A549 (cell line): Measurements from ENCODE around the gene REV1.

Experiments used
- CHD4 ChIP-seq: fragments of 200-600 bp; sonication (generic); IDR thresholded peaks from 2 replicates; pipeline ENCODE4 v1.6.1; 2016; ENCODE audit warnings: antibody characterized with exemption, mild to moderate bottlenecking, borderline replicate concordance
- JUN ChIP-seq, 2 experiments: fragments of >200 bp; sonication (Bioruptor Twin); formaldehyde crosslinking; IDR thresholded peaks; 2 replicates in 1 of 2; 3 replicates in 1 of 2; pipeline ENCODE4 v1.6.1; 2016 to 2017
- MYC ChIP-seq: IDR thresholded peaks from 2 replicates; pipeline ENCODE4 v1.6.1; 2012; ENCODE audit warnings: mild to moderate bottlenecking, inconsistent platforms, low read length, improper control_type of control experiment, borderline replicate concordance
- NR3C1 ChIP-seq: fragments of >200 bp; sonication (Bioruptor Twin); formaldehyde crosslinking; IDR thresholded peaks from 3 replicates; pipeline ENCODE4 v1.6.1; 2017
- RAD21 ChIP-seq, 2 experiments: fragments of >200 bp in 1 of 2; sonication (Bioruptor Twin) in 1 of 2; formaldehyde crosslinking in 1 of 2; IDR thresholded peaks in 1 of 2; conservative IDR thresholded peaks in 1 of 2; 2 replicates in 1 of 2; 3 replicates in 1 of 2; pipeline ENCODE4 v1.6.1; 2012 to 2018; ENCODE audit warnings: inconsistent platforms in 1 of 2
- RCOR1 ChIP-seq: fragments of 150-350 bp; IDR thresholded peaks from 2 replicates; pipeline ENCODE4 v1.6.1; 2014; ENCODE audit warnings: antibody characterized with exemption, low read length, low read depth
- SMC3 ChIP-seq: fragments of >200 bp; sonication (Bioruptor Twin); formaldehyde crosslinking; IDR thresholded peaks from 3 replicates; pipeline ENCODE4 v1.6.1; 2018; ENCODE audit warnings: inconsistent platforms
- TF ChIP-seq, protein P1 (sequence below): fragments of >200 bp; sonication (Bioruptor Twin); formaldehyde crosslinking; IDR thresholded peaks from 3 replicates; pipeline ENCODE4 v1.5.1; 2016

DNA sequence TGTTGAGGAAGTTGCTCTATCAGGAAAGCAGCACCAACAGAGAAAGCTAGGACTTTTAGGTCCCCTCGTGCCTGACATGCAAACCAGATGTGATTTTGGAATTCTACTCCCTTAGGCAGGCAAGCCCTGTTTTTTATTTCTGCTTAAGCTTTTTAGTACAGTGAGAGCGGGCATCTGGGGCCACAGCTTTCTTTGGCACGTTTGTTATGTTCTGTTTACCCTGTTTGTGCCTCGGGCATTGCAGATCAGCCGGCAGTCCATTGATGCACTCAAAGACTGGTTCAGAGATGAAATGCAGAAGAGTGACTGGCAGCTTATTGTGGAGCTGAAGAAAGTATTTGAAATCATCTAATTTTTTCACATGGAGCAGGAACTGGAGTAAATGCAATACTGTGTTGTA lies 90.8 kb downstream of the REV1 start:
- TF ChIP-seq, protein P1, sequence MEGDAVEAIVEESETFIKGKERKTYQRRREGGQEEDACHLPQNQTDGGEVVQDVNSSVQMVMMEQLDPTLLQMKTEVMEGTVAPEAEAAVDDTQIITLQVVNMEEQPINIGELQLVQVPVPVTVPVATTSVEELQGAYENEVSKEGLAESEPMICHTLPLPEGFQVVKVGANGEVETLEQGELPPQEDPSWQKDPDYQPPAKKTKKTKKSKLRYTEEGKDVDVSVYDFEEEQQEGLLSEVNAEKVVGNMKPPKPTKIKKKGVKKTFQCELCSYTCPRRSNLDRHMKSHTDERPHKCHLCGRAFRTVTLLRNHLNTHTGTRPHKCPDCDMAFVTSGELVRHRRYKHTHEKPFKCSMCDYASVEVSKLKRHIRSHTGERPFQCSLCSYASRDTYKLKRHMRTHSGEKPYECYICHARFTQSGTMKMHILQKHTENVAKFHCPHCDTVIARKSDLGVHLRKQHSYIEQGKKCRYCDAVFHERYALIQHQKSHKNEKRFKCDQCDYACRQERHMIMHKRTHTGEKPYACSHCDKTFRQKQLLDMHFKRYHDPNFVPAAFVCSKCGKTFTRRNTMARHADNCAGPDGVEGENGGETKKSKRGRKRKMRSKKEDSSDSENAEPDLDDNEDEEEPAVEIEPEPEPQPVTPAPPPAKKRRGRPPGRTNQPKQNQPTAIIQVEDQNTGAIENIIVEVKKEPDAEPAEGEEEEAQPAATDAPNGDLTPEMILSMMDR = no peak
- no peak for TF ChIP-seq CHD4
- TF ChIP-seq NR3C1 = no peak
- TF ChIP-seq JUN (IDR thresholded peaks at IDR 0.05) = no peak
- no peak for TF ChIP-seq SMC3
- no peak for TF ChIP-seq RCOR1
- TF ChIP-seq MYC = no peak
- TF ChIP-seq RAD21 (conservative IDR thresholded peaks at IDR 0.05 in 1 of 2, IDR thresholded peaks at IDR 0.05 in 1 of 2) = no peak
